OCI-LY3 (cell line): ENCODE results near the gene ARHGAP24.

Experiments used
- H2AFZ ChIP-seq: fragments of 200-600, 300-600 bp; shearing (Covaris generic); 2 replicates; pipeline ENCODE4 v1.6.0; 2014; ENCODE audit warnings: antibody characterized with exemption, low read depth, low read length
- H3K27ac ChIP-seq: fragments of 200-600, 300-600 bp; sonication (generic); 2 replicates; pipeline ENCODE4 v1.5.1; 2014; ENCODE audit warnings: mild to moderate bottlenecking, low read length, moderate library complexity, mixed read lengths
- H3K27me3 ChIP-seq: fragments of 200-600, 300-600 bp; sonication (generic); 2 replicates; pipeline ENCODE4 v1.6.1; 2014; ENCODE audit warnings: low read depth, low read length, mixed read lengths
- H3K36me3 ChIP-seq: fragments of 200-600, 300-600 bp; sonication (generic); replicated peaks from 2 replicates; pipeline ENCODE3; 2014; ENCODE audit warnings: low read depth, low read length, mixed read lengths
- H3K4me1 ChIP-seq: fragments of 300-600, 200-600 bp; sonication (generic); 2 replicates; pipeline ENCODE4 v1.6.1; 2014; ENCODE audit warnings: low read length, mixed read lengths
- H3K4me2 ChIP-seq: fragments of 200-600, 300-600 bp; sonication (generic); 2 replicates; pipeline ENCODE4 v1.6.1; 2014; ENCODE audit warnings: low read length, mixed read lengths
- H3K4me3 ChIP-seq: fragments of 300-600, 200-600 bp; sonication (generic); 2 replicates; pipeline ENCODE4 v1.5.1; 2014; ENCODE audit warnings: antibody characterized with exemption, mild to moderate bottlenecking, low read length, moderate library complexity
- H3K79me2 ChIP-seq: fragments of 300-600, 200-600 bp; shearing (Covaris generic); 2 replicates; pipeline ENCODE4 v1.6.1; 2014; ENCODE audit warnings: mild to moderate bottlenecking, low read length, mixed read lengths
- H3K9ac ChIP-seq: fragments of 300-600, 200-600 bp; shearing (Covaris generic); 2 replicates; pipeline ENCODE4 v1.6.0; 2014; ENCODE audit warnings: mild to moderate bottlenecking, low read length, moderate library complexity
- H3K9me3 ChIP-seq: fragments of 200-600, 300-600 bp; shearing (Covaris generic); 2 replicates; pipeline ENCODE4 v1.6.1; 2014; ENCODE audit warnings: low read length, mixed read lengths; ENCODE audit not compliant: insufficient read depth
- H4K20me1 ChIP-seq: fragments of 200-600, 300-600 bp; sonication (generic); 2 replicates; pipeline ENCODE4 v1.6.1; 2016; ENCODE audit warnings: low read length, mixed read lengths; ENCODE audit not compliant: insufficient read depth
- EZH2phosphoT487 ChIP-seq: fragments of 200-600 bp; shearing (Covaris generic); IDR thresholded peaks from 2 replicates; pipeline ENCODE4 v1.6.1; 2018; ENCODE audit warnings: antibody characterized with exemption, mixed run types, low read depth
- TF ChIP-seq, protein P1 (sequence below): fragments of 200-600, 300-600 bp; sonication (generic); IDR thresholded peaks from 2 replicates; pipeline ENCODE4 v1.5.1; 2014; ENCODE audit warnings: antibody characterized with exemption, low read length, low read depth

Gene ARHGAP24

DNA sequence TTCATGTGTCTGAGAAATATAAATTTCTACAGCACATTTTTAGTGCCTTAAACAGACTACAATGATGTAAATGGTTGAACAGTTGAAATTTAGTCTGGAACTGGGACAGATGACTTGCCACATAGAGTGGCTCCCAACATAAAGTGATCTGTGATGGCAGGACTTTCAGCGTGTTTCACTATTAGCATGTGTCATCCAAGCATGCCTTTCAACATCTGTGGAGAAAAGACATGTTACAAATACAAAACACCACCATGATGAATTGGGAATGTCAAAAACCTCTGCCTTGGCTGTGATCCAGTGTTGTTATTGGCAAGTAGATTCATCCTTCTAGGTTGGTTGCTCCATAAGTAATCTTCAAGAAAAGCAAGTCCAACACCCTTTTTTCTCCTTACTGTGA is 536.2 kb downstream of the ARHGAP24 start:
- TF ChIP-seq, protein P1, sequence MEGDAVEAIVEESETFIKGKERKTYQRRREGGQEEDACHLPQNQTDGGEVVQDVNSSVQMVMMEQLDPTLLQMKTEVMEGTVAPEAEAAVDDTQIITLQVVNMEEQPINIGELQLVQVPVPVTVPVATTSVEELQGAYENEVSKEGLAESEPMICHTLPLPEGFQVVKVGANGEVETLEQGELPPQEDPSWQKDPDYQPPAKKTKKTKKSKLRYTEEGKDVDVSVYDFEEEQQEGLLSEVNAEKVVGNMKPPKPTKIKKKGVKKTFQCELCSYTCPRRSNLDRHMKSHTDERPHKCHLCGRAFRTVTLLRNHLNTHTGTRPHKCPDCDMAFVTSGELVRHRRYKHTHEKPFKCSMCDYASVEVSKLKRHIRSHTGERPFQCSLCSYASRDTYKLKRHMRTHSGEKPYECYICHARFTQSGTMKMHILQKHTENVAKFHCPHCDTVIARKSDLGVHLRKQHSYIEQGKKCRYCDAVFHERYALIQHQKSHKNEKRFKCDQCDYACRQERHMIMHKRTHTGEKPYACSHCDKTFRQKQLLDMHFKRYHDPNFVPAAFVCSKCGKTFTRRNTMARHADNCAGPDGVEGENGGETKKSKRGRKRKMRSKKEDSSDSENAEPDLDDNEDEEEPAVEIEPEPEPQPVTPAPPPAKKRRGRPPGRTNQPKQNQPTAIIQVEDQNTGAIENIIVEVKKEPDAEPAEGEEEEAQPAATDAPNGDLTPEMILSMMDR, result no peak
- TF ChIP-seq EZH2phosphoT487, result no peak
- Histone ChIP-seq H3K79me2 (no peaks in the 10 kb centered on the region), H2AFZ (no peak overlapping the region), H3K4me1 (peaks cover 16% of the 10 kb centered on the region), H3K9ac (no peak overlapping the region), H3K27ac (no peak overlapping the region), H3K36me3 (no peaks in the 10 kb centered on the region), H3K27me3 (no peaks in the 10 kb centered on the region), H3K4me2 (no peak overlapping the region), H4K20me1 (no peaks in the 10 kb centered on the region), H3K9me3 (no peaks in the 10 kb centered on the region), H3K4me3 (no peak overlapping the region)

DNA sequence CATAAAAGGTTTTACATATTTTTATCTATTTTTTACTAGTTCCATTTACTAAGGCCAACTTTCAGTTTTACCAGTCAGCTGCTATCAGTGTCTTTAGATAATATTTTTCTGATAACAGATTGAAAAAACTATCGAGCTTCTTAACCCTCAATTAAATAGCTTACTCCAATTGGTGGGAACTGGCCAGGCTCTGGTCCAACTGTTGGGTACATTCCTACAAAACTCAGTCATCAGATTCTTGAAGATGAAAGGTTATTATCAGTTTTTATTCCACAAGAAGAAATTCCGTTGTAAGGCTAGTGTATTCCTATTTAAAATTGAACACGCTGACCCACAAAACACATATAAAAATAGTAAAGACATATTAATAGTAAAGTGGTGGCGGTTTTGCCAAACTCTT is 538.7 kb downstream of the ARHGAP24 start:
- peaks cover 16% of the 10 kb centered on the region for H3K4me1 ChIP-seq
- H3K79me2 ChIP-seq, result no peaks in the 10 kb centered on the region
- H4K20me1 ChIP-seq, result no peaks in the 10 kb centered on the region
- H3K9me3 ChIP-seq, result no peaks in the 10 kb centered on the region
- no peaks in the 10 kb centered on the region for H3K36me3 ChIP-seq
- H3K27me3 ChIP-seq, result no peaks in the 10 kb centered on the region
- no peak for TF ChIP-seq EZH2phosphoT487
- H2AFZ ChIP-seq, result no peak overlapping the region
- no peak overlapping the region for H3K4me3 ChIP-seq
- no peak overlapping the region for H3K9ac ChIP-seq
- no peak overlapping the region for H3K27ac ChIP-seq
- no peak overlapping the region for H3K4me2 ChIP-seq

DNA sequence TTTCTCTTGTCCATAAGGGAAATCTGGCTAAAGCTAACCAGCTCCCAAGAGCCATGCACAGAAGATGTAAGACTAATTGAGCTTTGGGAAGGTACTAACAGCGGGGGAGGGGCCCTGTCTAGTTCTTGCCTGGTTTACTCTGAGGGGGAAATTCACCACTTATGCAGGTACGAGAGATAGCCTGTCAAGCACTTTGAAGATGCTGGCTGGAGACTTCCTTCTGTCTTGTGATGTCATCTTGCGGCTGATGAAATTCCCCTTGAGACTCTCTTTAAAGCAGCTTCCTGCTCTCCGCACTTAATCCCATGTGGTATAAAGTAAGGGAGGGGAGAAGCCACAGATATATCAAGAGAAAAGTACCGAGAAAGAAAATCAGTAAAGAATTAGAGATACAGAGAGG is 539.6 kb downstream of the ARHGAP24 start:
- Histone ChIP-seq H3K79me2 (no peaks in the 10 kb centered on the region), H3K27me3 (no peaks in the 10 kb centered on the region)

DNA sequence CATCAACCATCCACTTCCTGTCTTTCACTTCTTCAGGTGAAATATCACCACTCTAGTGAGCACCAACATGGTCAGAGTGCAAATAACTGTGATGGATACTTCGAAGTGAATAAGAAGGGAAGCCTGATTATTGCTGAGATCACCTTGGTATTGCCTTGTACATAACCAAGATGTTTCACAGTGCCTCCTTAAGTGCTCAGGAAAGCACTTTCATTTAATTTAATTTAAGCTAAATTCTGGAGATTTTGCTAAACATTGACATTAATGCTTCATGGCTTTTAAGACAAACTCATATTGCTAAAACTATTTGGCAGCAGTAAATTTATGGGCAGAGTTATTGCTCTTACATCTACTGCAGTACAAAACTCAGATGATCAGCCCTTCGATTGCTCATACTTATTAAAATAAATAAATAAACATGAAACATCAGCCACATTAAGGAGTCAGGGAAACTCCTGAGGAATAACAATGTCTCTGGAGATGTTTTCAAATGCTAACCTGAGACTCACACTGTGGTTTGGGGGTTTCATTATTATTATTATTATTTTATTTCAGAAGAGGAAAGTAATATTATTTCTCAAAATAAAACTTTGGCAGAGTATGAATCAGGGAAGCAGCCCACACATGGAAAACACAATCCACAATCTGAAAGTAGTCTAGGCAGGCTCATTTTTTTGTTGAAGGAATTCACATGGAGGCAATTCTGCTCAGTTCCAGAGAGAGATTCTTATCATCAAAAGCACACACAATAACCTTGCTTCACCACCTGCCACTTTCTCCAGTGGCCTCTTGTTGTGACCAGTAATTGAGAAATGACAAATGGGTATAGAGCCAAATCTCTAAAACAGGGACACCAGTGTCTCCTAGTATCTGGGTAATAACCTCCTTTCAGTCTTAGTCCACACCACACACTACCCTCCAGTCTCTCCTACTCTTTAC is 540.7 kb downstream of the ARHGAP24 start:
- Histone ChIP-seq H3K9ac (no peak overlapping the region), H3K9me3 (no peaks in the 10 kb centered on the region), H4K20me1 (no peaks in the 10 kb centered on the region), H3K79me2 (no peaks in the 10 kb centered on the region), H3K36me3 (no peaks in the 10 kb centered on the region), H2AFZ (no peak overlapping the region), H3K4me3 (no peak overlapping the region), H3K4me2 (no peak overlapping the region), H3K4me1 (peaks cover 16% of the 10 kb centered on the region), H3K27ac (no peak overlapping the region), H3K27me3 (no peaks in the 10 kb centered on the region)
- TF ChIP-seq, protein P1, result no peak
- no peak for TF ChIP-seq EZH2phosphoT487

More for the DNA sequence above, 539.6 kb downstream of the ARHGAP24 start:
- Histone ChIP-seq H3K4me2 (peak overlapping the region; percentile 31), H3K4me1 (peaks cover 16% of the 10 kb centered on the region), H3K36me3 (no peaks in the 10 kb centered on the region), H3K4me3 (no peak overlapping the region), H3K27ac (no peak overlapping the region), H2AFZ (no peak overlapping the region), H3K9ac (no peak overlapping the region), H3K9me3 (no peaks in the 10 kb centered on the region), H4K20me1 (no peaks in the 10 kb centered on the region)
- TF ChIP-seq EZH2phosphoT487, result no peak
- TF ChIP-seq, protein P1, result no peak
